ENCODE measurements around the gene KCNJ6.

DNA sequence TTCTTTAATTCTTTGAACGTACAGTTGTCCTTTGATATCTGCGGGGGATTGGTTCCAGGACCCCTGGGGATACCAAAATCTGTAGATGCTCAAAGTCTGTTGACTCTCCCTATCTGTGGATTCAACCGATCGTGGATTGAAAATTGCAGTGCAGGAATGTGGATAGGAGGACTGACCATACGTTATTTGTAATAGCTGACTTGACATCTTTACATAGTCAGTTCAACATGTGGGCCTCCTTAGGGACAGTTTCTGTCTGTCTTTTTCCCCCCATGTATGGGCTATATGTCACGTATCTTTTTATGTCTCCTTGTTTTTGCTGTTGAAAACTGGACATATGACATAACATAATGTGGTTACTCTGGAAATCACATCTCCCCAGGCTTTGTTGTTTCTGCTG lies 344.8 kb downstream of the KCNJ6 start:
- TF ChIP-seq, protein P1, sequence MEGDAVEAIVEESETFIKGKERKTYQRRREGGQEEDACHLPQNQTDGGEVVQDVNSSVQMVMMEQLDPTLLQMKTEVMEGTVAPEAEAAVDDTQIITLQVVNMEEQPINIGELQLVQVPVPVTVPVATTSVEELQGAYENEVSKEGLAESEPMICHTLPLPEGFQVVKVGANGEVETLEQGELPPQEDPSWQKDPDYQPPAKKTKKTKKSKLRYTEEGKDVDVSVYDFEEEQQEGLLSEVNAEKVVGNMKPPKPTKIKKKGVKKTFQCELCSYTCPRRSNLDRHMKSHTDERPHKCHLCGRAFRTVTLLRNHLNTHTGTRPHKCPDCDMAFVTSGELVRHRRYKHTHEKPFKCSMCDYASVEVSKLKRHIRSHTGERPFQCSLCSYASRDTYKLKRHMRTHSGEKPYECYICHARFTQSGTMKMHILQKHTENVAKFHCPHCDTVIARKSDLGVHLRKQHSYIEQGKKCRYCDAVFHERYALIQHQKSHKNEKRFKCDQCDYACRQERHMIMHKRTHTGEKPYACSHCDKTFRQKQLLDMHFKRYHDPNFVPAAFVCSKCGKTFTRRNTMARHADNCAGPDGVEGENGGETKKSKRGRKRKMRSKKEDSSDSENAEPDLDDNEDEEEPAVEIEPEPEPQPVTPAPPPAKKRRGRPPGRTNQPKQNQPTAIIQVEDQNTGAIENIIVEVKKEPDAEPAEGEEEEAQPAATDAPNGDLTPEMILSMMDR (IDR thresholded peaks at IDR 0.05; ENCODE audit: low read depth, low read length): no peak
- TF ChIP-seq EZH2phosphoT487 (IDR thresholded peaks at IDR 0.05; ENCODE audit: low read depth): no peak
